ENCODE data around the gene FOXQ1.

Gene FOXQ1

GRCh38 chr6:1312203-1312472, 240 bp downstream of the FOXQ1 start:
- Histone ChIP-seq H3K4me1 (ENCODE audit: control insufficient read depth in 1 of 2, insufficient read depth in 2 of 2, low read length in 2 of 2) (peaks cover 28 to 32% of the 10 kb centered on the region in 2 donors), H3K27me3 (ENCODE audit: control insufficient read depth in 1 of 2, insufficient read depth in 2 of 2, low read length in 2 of 2) (peaks cover 4 to 7% of the 10 kb centered on the region in 2 donors), H3K9ac (ENCODE audit: low read depth in 1 of 2, low read length in 2 of 2) (peak overlapping the region; percentile 74 to 80), H3K4me3 (ENCODE audit: low read depth in 1 of 2, low read length in 2 of 2) (peak overlapping the region; percentile 74), H3K9me3 (ENCODE audit: control insufficient read depth in 1 of 2, low read length in 2 of 2) (no peaks in the 10 kb centered on the region), H3K36me3 (ENCODE audit: control insufficient read depth in 1 of 2, insufficient read depth in 2 of 2, low read length in 2 of 2) (no peaks in the 10 kb centered on the region), H3K27ac (ENCODE audit: low read depth, low read length) (peak overlapping the region; percentile 70)

- no peaks in the 10 kb centered on the region for H3K36me3 ChIP-seq (ENCODE audit: control insufficient read depth in 1 of 2, insufficient read depth in 2 of 2, low read length in 2 of 2)
- H3K4me1 ChIP-seq (ENCODE audit: control insufficient read depth in 1 of 2, insufficient read depth in 2 of 2, low read length in 2 of 2): peaks cover 28 to 32% of the 10 kb centered on the region in 2 donors
- no peaks in the 10 kb centered on the region for H3K9me3 ChIP-seq (ENCODE audit: control insufficient read depth in 1 of 2, low read length in 2 of 2)
- H3K27me3 ChIP-seq (ENCODE audit: control insufficient read depth in 1 of 2, insufficient read depth in 2 of 2, low read length in 2 of 2): peaks cover 4 to 7% of the 10 kb centered on the region in 2 donors
- peak overlapping the region; percentile 74 for H3K4me3 ChIP-seq (ENCODE audit: low read depth in 1 of 2, low read length in 2 of 2)
- H3K9ac ChIP-seq (ENCODE audit: low read depth in 1 of 2, low read length in 2 of 2): peak overlapping the region; percentile 74 to 80
- peak overlapping the region; percentile 70 for H3K27ac ChIP-seq (ENCODE audit: low read depth, low read length)
Observed at GRCh38 chr6:1312473-1313367, 822 bp downstream of the FOXQ1 start.

GRCh38 chr6:1313384-1313766, 1.5 kb downstream of the FOXQ1 start:
- Histone ChIP-seq H3K4me1 (ENCODE audit: control insufficient read depth in 1 of 2, insufficient read depth in 2 of 2, low read length in 2 of 2) (peaks cover 28 to 32% of the 10 kb centered on the region in 2 donors), H3K4me3 (ENCODE audit: low read depth in 1 of 2, low read length in 2 of 2) (peak overlapping the region in 1 of 2 donors; percentile 74)

GRCh38 chr6:1313767-1314503, 2.0 kb downstream of the FOXQ1 start:
- peak overlapping the region; percentile 46 to 73 for H3K4me3 ChIP-seq (ENCODE audit: low read depth in 1 of 2, low read length in 2 of 2)
- H3K9me3 ChIP-seq (ENCODE audit: control insufficient read depth in 1 of 2, low read length in 2 of 2): no peaks in the 10 kb centered on the region
- no peaks in the 10 kb centered on the region for H3K36me3 ChIP-seq (ENCODE audit: control insufficient read depth in 1 of 2, insufficient read depth in 2 of 2, low read length in 2 of 2)
- no peak overlapping the region for H3K27ac ChIP-seq (ENCODE audit: low read depth, low read length)
- H3K4me1 ChIP-seq (ENCODE audit: control insufficient read depth in 1 of 2, insufficient read depth in 2 of 2, low read length in 2 of 2): peaks cover 28 to 32% of the 10 kb centered on the region in 2 donors
- peak overlapping the region in 1 of 2 donors; percentile 2 for H3K9ac ChIP-seq (ENCODE audit: low read depth in 1 of 2, low read length in 2 of 2)
- H3K27me3 ChIP-seq (ENCODE audit: control insufficient read depth in 1 of 2, insufficient read depth in 2 of 2, low read length in 2 of 2): peaks cover 4 to 7% of the 10 kb centered on the region in 2 donors

More at GRCh38 chr6:1313384-1313766, 1.5 kb downstream of the FOXQ1 start:
- Histone ChIP-seq H3K27ac (ENCODE audit: low read depth, low read length) (peak overlapping the region; percentile 49), H3K36me3 (ENCODE audit: control insufficient read depth in 1 of 2, insufficient read depth in 2 of 2, low read length in 2 of 2) (no peaks in the 10 kb centered on the region), H3K27me3 (ENCODE audit: control insufficient read depth in 1 of 2, insufficient read depth in 2 of 2, low read length in 2 of 2) (peaks cover 4 to 7% of the 10 kb centered on the region in 2 donors), H3K9me3 (ENCODE audit: control insufficient read depth in 1 of 2, low read length in 2 of 2) (no peaks in the 10 kb centered on the region), H3K9ac (ENCODE audit: low read depth in 1 of 2, low read length in 2 of 2) (no peak overlapping the region)

- Histone ChIP-seq H3K27me3 (ENCODE audit: control insufficient read depth in 1 of 2, insufficient read depth in 2 of 2, low read length in 2 of 2) (peaks cover 0 to 7% of the 10 kb centered on the region in 2 donors), H3K4me3 (ENCODE audit: low read depth in 1 of 2, low read length in 2 of 2) (no peak overlapping the region), H3K27ac (ENCODE audit: low read depth, low read length) (no peak overlapping the region), H3K4me1 (ENCODE audit: control insufficient read depth in 1 of 2, insufficient read depth in 2 of 2, low read length in 2 of 2) (peaks cover 26 to 28% of the 10 kb centered on the region in 2 donors), H3K9me3 (ENCODE audit: control insufficient read depth in 1 of 2, low read length in 2 of 2) (no peaks in the 10 kb centered on the region), H3K9ac (ENCODE audit: low read depth in 1 of 2, low read length in 2 of 2) (no peak overlapping the region), H3K36me3 (ENCODE audit: control insufficient read depth in 1 of 2, insufficient read depth in 2 of 2, low read length in 2 of 2) (no peaks in the 10 kb centered on the region)
Observed at GRCh38 chr6:1314617-1315016, 2.7 kb downstream of the FOXQ1 start.

GRCh38 chr6:1315201-1315559, 3.3 kb downstream of the FOXQ1 start:
- H3K9me3 ChIP-seq (ENCODE audit: control insufficient read depth in 1 of 2, low read length in 2 of 2): no peaks in the 10 kb centered on the region
- H3K4me1 ChIP-seq (ENCODE audit: control insufficient read depth in 1 of 2, insufficient read depth in 2 of 2, low read length in 2 of 2): peaks cover 22 to 25% of the 10 kb centered on the region in 2 donors
- no peak overlapping the region for H3K27ac ChIP-seq (ENCODE audit: low read depth, low read length)
- H3K9ac ChIP-seq (ENCODE audit: low read depth in 1 of 2, low read length in 2 of 2): no peak overlapping the region
- peaks cover 0 to 7% of the 10 kb centered on the region in 2 donors for H3K27me3 ChIP-seq (ENCODE audit: control insufficient read depth in 1 of 2, insufficient read depth in 2 of 2, low read length in 2 of 2)
- H3K36me3 ChIP-seq (ENCODE audit: control insufficient read depth in 1 of 2, insufficient read depth in 2 of 2, low read length in 2 of 2): no peaks in the 10 kb centered on the region
- H3K4me3 ChIP-seq (ENCODE audit: low read depth in 1 of 2, low read length in 2 of 2): no peak overlapping the region

GRCh38 chr6:1315560-1316386, 3.9 kb downstream of the FOXQ1 start:
- Histone ChIP-seq H3K4me3 (ENCODE audit: low read depth in 1 of 2, low read length in 2 of 2) (peak overlapping the region; percentile 71 to 72), H3K27ac (ENCODE audit: low read depth, low read length) (no peak overlapping the region), H3K36me3 (ENCODE audit: control insufficient read depth in 1 of 2, insufficient read depth in 2 of 2, low read length in 2 of 2) (no peaks in the 10 kb centered on the region), H3K27me3 (ENCODE audit: control insufficient read depth in 1 of 2, insufficient read depth in 2 of 2, low read length in 2 of 2) (peaks cover 0 to 7% of the 10 kb centered on the region in 2 donors), H3K9me3 (ENCODE audit: control insufficient read depth in 1 of 2, low read length in 2 of 2) (no peaks in the 10 kb centered on the region), H3K4me1 (ENCODE audit: control insufficient read depth in 1 of 2, insufficient read depth in 2 of 2, low read length in 2 of 2) (peaks cover 22 to 23% of the 10 kb centered on the region in 2 donors), H3K9ac (ENCODE audit: low read depth in 1 of 2, low read length in 2 of 2) (no peak overlapping the region)

GRCh38 chr6:1316489-1316971, 4.6 kb downstream of the FOXQ1 start:
- Histone ChIP-seq H3K9me3 (ENCODE audit: control insufficient read depth in 1 of 2, low read length in 2 of 2) (no peaks in the 10 kb centered on the region), H3K4me3 (ENCODE audit: low read depth in 1 of 2, low read length in 2 of 2) (peak overlapping the region; percentile 71 to 72), H3K4me1 (ENCODE audit: control insufficient read depth in 1 of 2, insufficient read depth in 2 of 2, low read length in 2 of 2) (peaks cover 15 to 18% of the 10 kb centered on the region in 2 donors), H3K27me3 (ENCODE audit: control insufficient read depth in 1 of 2, insufficient read depth in 2 of 2, low read length in 2 of 2) (peaks cover 0 to 7% of the 10 kb centered on the region in 2 donors), H3K36me3 (ENCODE audit: control insufficient read depth in 1 of 2, insufficient read depth in 2 of 2, low read length in 2 of 2) (no peaks in the 10 kb centered on the region), H3K27ac (ENCODE audit: low read depth, low read length) (peak overlapping the region; percentile 32), H3K9ac (ENCODE audit: low read depth in 1 of 2, low read length in 2 of 2) (peak overlapping the region in 1 of 2 donors; percentile 43)

- Histone ChIP-seq H3K4me1 (ENCODE audit: control insufficient read depth in 1 of 2, insufficient read depth in 2 of 2, low read length in 2 of 2) (peaks cover 21 to 22% of the 10 kb centered on the region in 2 donors), H3K27me3 (ENCODE audit: control insufficient read depth in 1 of 2, insufficient read depth in 2 of 2, low read length in 2 of 2) (peaks cover 0 to 7% of the 10 kb centered on the region in 2 donors), H3K9ac (ENCODE audit: low read depth in 1 of 2, low read length in 2 of 2) (no peak overlapping the region), H3K4me3 (ENCODE audit: low read depth in 1 of 2, low read length in 2 of 2) (no peak overlapping the region), H3K27ac (ENCODE audit: low read depth, low read length) (no peak overlapping the region), H3K36me3 (ENCODE audit: control insufficient read depth in 1 of 2, insufficient read depth in 2 of 2, low read length in 2 of 2) (no peaks in the 10 kb centered on the region), H3K9me3 (ENCODE audit: control insufficient read depth in 1 of 2, low read length in 2 of 2) (no peaks in the 10 kb centered on the region)
Observed at GRCh38 chr6:1317302-1317815, 5.5 kb downstream of the FOXQ1 start.

Data from duodenal mucosa (tissue), 2 donors.